ENCODE results near the gene GALNT16. TPM values are rescaled to one million over a fixed set of nuclear protein-coding genes. Genes with fewer than 3 reads are reported as not detected.
"Not testable (repeated sequence)": the region's sequence is repeated elsewhere in the genome, so short reads cannot be mapped to it uniquely, and the experiment has no call there.

Gene GALNT16
- polyA plus RNA-seq, 3 donors: 1.9 to 3.6 (median 3.4) TPM

GRCh38 chr14:69357544-69358200 is 97.7 kb downstream of the GALNT16 start:
- DNase-seq (ENCODE audit: low read depth in 3 of 3, low spot score in 2 of 3): no peak

- DNase-seq (ENCODE audit: low read depth in 3 of 3, low spot score in 2 of 3): no peak
Measured at GRCh38 chr14:69358233-69358963, 98.4 kb downstream of the GALNT16 start.

GRCh38 chr14:69358966-69359365 is 99.0 kb downstream of the GALNT16 start:
- DNase-seq (ENCODE audit: low read depth in 3 of 3, low spot score in 2 of 3): no peak

GRCh38 chr14:69360438-69361108 is 100.6 kb downstream of the GALNT16 start:
- no peak for DNase-seq (ENCODE audit: low read depth in 3 of 3, low spot score in 2 of 3)

GRCh38 chr14:69363055-69363454 is 103.1 kb downstream of the GALNT16 start:
- no peak for DNase-seq (ENCODE audit: low read depth in 3 of 3, low spot score in 2 of 3)

GRCh38 chr14:69363964-69364363 is 104.0 kb downstream of the GALNT16 start:
- DNase-seq (ENCODE audit: low read depth in 3 of 3, low spot score in 2 of 3): no peak

GRCh38 chr14:69364378-69364777 is 104.4 kb downstream of the GALNT16 start:
- DNase-seq (ENCODE audit: low read depth in 3 of 3, low spot score in 2 of 3): no peak

GRCh38 chr14:69366069-69366468 is 106.1 kb downstream of the GALNT16 start:
- DNase-seq (ENCODE audit: low read depth in 3 of 3, low spot score in 2 of 3): no peak

GRCh38 chr14:69366761-69367160 is 106.8 kb downstream of the GALNT16 start:
- DNase-seq (ENCODE audit: low read depth in 3 of 3, low spot score in 2 of 3): no peak

GRCh38 chr14:69368381-69368780 is 108.4 kb downstream of the GALNT16 start:
- no peak for DNase-seq (ENCODE audit: low read depth in 3 of 3, low spot score in 2 of 3)

- DNase-seq (ENCODE audit: low read depth in 3 of 3, low spot score in 2 of 3): no peak
Measured at GRCh38 chr14:69370061-69370460, 110.1 kb downstream of the GALNT16 start.

- no peak for DNase-seq (ENCODE audit: low read depth in 3 of 3, low spot score in 2 of 3)
Measured at GRCh38 chr14:69372146-69372545, 112.2 kb downstream of the GALNT16 start.

- no peak for DNase-seq (ENCODE audit: low read depth in 3 of 3, low spot score in 2 of 3)
Measured at GRCh38 chr14:69373104-69373503, 113.1 kb downstream of the GALNT16 start.

GRCh38 chr14:69374235-69374634 is 114.3 kb downstream of the GALNT16 start:
- DNase-seq (ENCODE audit: low read depth in 3 of 3, low spot score in 2 of 3): no peak

- DNase-seq (ENCODE audit: low read depth in 3 of 3, low spot score in 2 of 3): no peak
Measured at GRCh38 chr14:69375182-69375581, 115.2 kb downstream of the GALNT16 start.

GRCh38 chr14:69375722-69376121 is 115.8 kb downstream of the GALNT16 start:
- no peak for DNase-seq (ENCODE audit: low read depth in 3 of 3, low spot score in 2 of 3)

- DNase-seq (ENCODE audit: low read depth in 3 of 3, low spot score in 2 of 3): no peak
Measured at GRCh38 chr14:69376439-69376838, 116.5 kb downstream of the GALNT16 start.

GRCh38 chr14:69378274-69378673 is 118.3 kb downstream of the GALNT16 start:
- DNase-seq (ENCODE audit: low read depth in 3 of 3, low spot score in 2 of 3): no peak

- no peak for DNase-seq (ENCODE audit: low read depth in 3 of 3, low spot score in 2 of 3)
Measured at GRCh38 chr14:69387311-69387710, 127.4 kb downstream of the GALNT16 start.

GRCh38 chr14:69391400-69391799 is 131.4 kb downstream of the GALNT16 start:
- DNase-seq (ENCODE audit: low read depth in 3 of 3, low spot score in 2 of 3): not testable (repeated sequence)

GRCh38 chr14:69392481-69392880 is 132.5 kb downstream of the GALNT16 start:
- DNase-seq (ENCODE audit: low read depth in 3 of 3, low spot score in 2 of 3): no peak

GRCh38 chr14:69395929-69396328 is 136.0 kb downstream of the GALNT16 start:
- DNase-seq (ENCODE audit: low read depth in 3 of 3, low spot score in 2 of 3): no peak
